Stimulated activated effector memory CD8-positive, alpha-beta T cell treated with anti-CD3 and anti-CD28 coated beads, Interleukin-12 subunit alpha, Interleukin-12 subunit beta, amount 100 ng/mL, for 72 hours (primary cell): ENCODE measurements around the gene DISP2.

Source experiments
- ATAC-seq: fragments of 150-1000 bp; cut with Tn5 transposase; 2 replicates; pipeline ENCODE4 v1.10.0; 2021
- DNase-seq, 2 donors: peaks; one replicate each; pipeline ENCODE4 v3.0.0; 2021 to 2022; ENCODE audit warnings: low spot score in 2 of 2
- H3K27ac Mint-ChIP-seq: one replicate; pipeline ENCODE4 v1.8.0; 2022; ENCODE audit warnings: mild to moderate bottlenecking, mixed read lengths
- H3K36me3 Mint-ChIP-seq: one replicate; pipeline ENCODE4 v1.8.0; 2022; ENCODE audit warnings: mild to moderate bottlenecking, mixed read lengths
- H3K4me1 Mint-ChIP-seq: one replicate; pipeline ENCODE4 v1.8.0; 2022; ENCODE audit warnings: mixed read lengths
- H3K4me3 Mint-ChIP-seq: one replicate; pipeline ENCODE4 v1.8.0; 2022; ENCODE audit warnings: mild to moderate bottlenecking, mixed read lengths
- H3K9me3 Mint-ChIP-seq: one replicate; pipeline ENCODE4 v1.8.0; 2022; ENCODE audit warnings: mixed read lengths

The DISP2 gene

DNA sequence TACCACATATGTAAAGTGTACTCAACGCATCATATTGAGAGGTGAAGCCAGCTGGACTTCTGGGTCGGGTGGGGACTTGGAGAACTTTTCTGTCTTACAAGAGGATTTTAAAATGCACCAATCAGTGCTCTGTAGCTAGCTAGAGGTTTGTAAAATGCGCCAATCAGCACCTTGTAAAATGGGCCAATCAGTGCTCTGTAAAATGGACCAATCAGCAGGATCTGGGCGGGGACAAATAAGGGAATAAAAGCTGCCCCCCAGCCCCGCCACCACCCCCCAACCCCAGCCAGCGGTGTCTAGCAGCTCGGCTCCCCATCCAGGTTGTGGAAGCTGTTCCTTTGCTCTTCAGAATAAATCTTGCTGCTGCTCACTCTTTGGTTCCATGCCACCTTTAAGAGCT is 41.4 kb downstream of the DISP2 start:
- Mint-ChIP-seq H3K36me3 (peaks cover 8% of the 10 kb centered on the region), H3K4me3 (no peak overlapping the region), H3K4me1 (peaks cover 18% of the 10 kb centered on the region), H3K9me3 (no peaks in the 10 kb centered on the region), H3K27ac (no peak overlapping the region)
- ATAC-seq, result no peak
- DNase-seq, result no peak

DNA sequence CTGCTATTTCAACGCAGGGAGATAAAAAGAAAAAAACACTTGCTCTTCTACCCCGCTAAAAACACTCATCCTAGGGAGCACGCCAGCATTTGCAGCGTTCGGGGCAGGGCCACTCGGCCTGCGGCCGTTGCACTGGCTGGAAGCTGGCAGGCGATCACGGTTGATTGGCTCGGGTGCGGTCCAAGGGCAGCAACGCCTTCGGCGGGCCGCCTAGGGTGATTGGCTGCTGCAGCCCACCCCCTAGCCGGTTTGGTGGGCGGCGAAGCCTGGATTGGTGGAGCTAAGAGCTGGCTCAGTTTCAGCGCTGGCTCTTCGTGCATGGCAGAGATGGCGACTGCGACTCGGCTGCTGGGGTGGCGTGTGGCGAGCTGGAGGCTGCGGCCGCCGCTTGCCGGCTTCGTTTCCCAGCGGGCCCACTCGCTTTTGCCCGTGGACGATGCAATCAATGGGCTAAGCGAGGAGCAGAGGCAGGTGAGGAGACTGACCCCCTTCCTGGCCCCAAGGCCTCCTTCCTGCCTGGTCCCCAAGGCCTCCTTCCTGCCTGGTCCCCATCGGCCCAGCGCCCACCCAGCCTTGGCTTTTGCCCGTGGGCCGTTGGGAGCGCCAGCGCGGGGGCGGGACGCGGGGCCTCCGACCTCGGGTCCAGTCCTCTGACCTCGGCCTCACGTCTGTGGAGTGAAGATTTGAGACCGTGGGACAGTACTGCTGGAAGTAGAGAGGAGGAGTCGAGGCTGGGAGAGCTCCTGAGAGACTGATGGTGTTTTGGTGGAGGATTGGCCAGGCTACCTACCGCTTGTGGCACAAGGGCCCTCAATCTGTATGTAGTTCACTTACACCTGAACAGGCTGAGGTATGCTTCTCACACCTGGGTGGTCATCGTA is 47.7 kb downstream of the DISP2 start, which contains the start of gene IVD:
Gene IVD, plus strand, starts transcription at position 295 of the 881 bp plus-strand sequence. Its CDS starts 33 bp downstream, at position 328.
- peak within 1 kb of the TSS; percentile 90 for H3K27ac Mint-ChIP-seq
- peak; percentile 78 to 94 for DNase-seq
- peak within 1 kb of the TSS; percentile 84 for H3K4me3 Mint-ChIP-seq
- peak; percentile 98 for ATAC-seq
- H3K9me3 Mint-ChIP-seq, result no peaks in the 10 kb centered on the region
- peaks cover 30% of the 10 kb centered on the region for H3K4me1 Mint-ChIP-seq
- peaks cover 39% of the 10 kb centered on the region for H3K36me3 Mint-ChIP-seq

DNA sequence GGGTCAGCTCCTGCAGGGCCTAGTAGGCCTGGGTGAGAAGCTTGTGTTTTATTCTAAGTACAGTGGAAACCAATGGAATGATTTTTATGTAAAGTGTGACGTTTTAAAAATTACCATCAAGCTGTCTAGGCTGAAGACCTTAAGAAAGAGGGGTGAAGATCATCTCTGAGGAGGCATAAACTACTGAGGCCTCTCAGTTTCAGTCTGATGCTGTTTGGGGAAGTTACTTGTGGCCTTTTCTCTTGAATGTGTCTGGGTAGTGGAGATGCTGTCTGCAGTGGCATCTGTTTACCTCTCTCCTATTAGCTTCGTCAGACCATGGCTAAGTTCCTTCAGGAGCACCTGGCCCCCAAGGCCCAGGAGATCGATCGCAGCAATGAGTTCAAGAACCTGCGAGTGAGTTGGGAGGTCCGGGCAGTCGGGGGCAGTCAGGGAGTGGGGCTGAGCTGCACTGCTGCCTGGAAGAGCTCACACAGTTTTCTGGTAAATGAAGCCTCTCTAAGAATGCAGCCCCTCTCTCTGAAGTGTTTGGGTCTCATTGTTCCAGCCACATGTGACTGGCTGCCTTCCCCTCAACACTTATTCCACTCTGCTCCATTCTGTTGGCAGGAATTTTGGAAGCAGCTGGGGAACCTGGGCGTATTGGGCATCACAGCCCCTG is 49.4 kb downstream of the DISP2 start:
- peak overlapping the region; percentile 84 for H3K4me3 Mint-ChIP-seq
- H3K4me1 Mint-ChIP-seq, result peaks cover 39% of the 10 kb centered on the region
- peaks cover 56% of the 10 kb centered on the region for H3K36me3 Mint-ChIP-seq
- ATAC-seq (no peak), DNase-seq (no peak)
- peak overlapping the region; percentile 76 for H3K27ac Mint-ChIP-seq
- H3K9me3 Mint-ChIP-seq, result no peaks in the 10 kb centered on the region

DNA sequence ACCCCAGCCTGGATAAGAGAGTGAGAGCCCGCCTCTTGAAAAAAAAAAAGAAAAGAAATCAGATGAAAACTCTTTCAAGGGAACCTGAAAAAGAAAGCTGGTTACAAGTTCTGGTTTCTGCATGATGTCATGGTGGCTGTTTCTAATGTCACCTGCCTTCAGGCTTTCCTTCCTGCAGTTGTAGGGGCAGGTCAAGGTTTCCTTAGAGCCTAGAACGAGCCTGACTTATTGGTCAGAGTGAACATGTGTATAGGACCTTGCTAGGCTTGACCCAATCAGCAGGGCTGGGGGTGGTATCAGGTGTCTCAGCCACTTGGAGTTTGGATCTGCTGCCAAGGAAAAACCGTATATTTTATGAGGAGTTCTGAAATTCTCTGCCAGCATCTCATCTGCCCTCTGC is 51.3 kb downstream of the DISP2 start:
- no peak overlapping the region for H3K27ac Mint-ChIP-seq
- no peaks in the 10 kb centered on the region for H3K9me3 Mint-ChIP-seq
- H3K36me3 Mint-ChIP-seq, result peaks cover 75% of the 10 kb centered on the region
- DNase-seq (no peak), ATAC-seq (no peak)
- peaks cover 40% of the 10 kb centered on the region for H3K4me1 Mint-ChIP-seq
- no peak overlapping the region for H3K4me3 Mint-ChIP-seq

DNA sequence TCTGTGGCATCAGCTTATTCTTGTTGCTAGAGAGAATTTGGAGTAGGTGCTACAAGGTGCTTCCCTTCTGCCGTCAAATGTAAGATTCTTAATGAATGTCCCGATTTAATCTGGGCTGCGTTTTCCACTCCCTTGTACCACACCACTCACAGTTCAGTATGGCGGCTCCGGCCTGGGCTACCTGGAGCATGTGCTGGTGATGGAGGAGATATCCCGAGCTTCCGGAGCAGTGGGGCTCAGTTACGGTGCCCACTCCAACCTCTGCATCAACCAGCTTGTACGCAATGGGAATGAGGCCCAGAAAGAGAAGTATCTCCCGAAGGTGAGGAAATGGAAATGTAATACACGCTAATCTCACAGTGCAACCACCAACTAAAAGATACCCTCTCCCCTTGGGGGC is 52.5 kb downstream of the DISP2 start:
- no peak for DNase-seq
- H3K36me3 Mint-ChIP-seq, result peaks cover 84% of the 10 kb centered on the region
- ATAC-seq, result no peak
- H3K27ac Mint-ChIP-seq, result peak overlapping the region; percentile 54
- H3K4me1 Mint-ChIP-seq, result peaks cover 32% of the 10 kb centered on the region
- no peak overlapping the region for H3K4me3 Mint-ChIP-seq
- H3K9me3 Mint-ChIP-seq, result no peaks in the 10 kb centered on the region

DNA sequence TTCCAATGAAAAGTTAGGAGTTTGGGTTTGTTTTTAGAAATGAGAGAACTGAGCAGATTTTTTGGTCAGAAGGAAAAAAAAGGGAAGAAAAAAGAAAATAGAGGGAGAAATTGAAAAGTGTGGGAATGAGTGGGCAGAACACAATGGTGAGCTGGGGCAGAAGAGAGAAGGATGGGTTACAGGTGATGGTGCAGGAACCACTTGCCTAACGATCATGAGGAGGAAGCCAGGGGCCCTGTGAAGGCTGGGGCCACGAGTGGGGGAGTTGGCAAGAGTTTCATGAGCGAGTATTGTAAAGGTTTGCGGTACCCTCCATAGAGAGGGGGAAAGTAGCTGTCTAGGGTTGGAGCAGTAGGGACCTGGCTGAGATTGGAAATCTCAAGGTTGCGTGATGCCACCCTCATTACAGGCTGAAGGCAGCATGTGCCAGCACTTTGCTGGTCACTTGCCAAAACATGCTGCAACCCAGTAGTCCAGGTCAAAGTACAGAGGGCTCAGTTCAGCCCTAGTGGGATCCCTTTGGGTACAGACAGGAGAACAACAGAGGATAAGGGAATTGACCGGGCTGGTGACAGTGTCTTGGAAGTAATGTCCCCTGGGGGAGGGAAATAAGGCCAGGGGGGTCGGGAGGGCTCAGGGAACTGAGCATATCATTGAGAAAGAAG is 54.2 kb downstream of the DISP2 start:
- no peak for DNase-seq
- Mint-ChIP-seq H3K4me3 (no peak overlapping the region), H3K4me1 (peaks cover 20% of the 10 kb centered on the region), H3K36me3 (peaks cover 95% of the 10 kb centered on the region), H3K9me3 (no peaks in the 10 kb centered on the region), H3K27ac (peak overlapping the region; percentile 18)
- ATAC-seq, result no peak

DNA sequence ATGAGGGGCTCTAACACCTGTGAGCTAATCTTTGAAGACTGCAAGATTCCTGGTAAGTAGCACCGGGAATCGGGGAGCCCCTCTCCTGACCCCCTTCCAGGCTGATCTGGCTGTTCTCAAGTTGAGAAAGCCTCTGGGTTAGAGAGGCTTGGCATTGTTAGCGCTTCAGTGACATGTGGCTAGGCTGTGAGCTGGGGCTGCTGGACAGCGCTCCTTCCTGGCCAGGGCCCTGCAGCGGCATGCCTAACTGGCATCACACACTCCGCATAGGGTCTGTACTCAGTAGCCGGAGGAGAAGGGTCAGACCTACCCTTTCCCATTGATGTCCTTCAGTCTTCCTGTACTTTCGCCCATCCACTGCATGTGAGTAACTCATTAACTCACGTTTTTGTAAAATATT is 55.0 kb downstream of the DISP2 start:
- Mint-ChIP-seq H3K27ac (no peak overlapping the region), H3K9me3 (no peaks in the 10 kb centered on the region), H3K36me3 (peaks cover 95% of the 10 kb centered on the region), H3K4me3 (no peak overlapping the region), H3K4me1 (peaks cover 12% of the 10 kb centered on the region)
- ATAC-seq (no peak), DNase-seq (no peak)

DNA sequence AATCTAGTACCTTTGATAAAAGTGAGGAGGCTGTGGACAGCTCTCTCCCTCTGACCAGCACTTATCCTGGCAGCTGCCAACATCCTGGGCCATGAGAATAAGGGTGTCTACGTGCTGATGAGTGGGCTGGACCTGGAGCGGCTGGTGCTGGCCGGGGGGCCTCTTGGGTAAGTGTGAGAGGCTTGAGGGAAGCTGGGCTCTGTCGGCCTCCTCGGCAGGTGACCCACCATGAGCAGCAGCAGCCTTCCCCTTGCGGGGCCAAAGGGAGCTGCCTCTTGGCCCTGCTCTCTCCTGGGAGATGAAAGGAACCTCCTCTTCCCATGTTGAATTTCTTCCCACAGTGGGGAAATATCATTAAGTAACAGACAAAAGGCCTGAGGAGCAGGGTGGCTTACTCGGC is 56.8 kb downstream of the DISP2 start:
- peak overlapping the region; percentile 19 for H3K27ac Mint-ChIP-seq
- no peak overlapping the region for H3K4me3 Mint-ChIP-seq
- no peaks in the 10 kb centered on the region for H3K9me3 Mint-ChIP-seq
- ATAC-seq, result no peak
- peaks cover 92% of the 10 kb centered on the region for H3K36me3 Mint-ChIP-seq
- no peak for DNase-seq
- peaks cover 10% of the 10 kb centered on the region for H3K4me1 Mint-ChIP-seq

DNA sequence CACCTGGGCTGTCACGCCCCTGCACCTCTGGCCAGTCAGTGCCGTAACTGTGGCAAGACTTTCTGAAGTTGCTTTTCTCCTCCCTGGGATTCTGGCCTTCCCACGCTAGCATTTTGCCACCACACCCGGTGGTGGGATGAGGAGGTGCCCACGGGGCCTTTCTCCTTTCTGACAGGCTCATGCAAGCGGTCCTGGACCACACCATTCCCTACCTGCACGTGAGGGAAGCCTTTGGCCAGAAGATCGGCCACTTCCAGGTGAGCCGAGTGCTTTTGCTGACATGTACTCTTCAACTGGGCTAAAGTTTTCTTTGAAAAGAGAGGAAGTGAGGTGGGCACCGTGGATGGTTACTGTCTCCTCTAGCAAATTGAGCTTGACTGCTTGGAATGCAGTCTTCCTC is 57.2 kb downstream of the DISP2 start:
- ATAC-seq, result no peak
- Mint-ChIP-seq H3K4me3 (no peak overlapping the region), H3K36me3 (peaks cover 87% of the 10 kb centered on the region), H3K4me1 (peaks cover 10% of the 10 kb centered on the region), H3K27ac (peak overlapping the region; percentile 19), H3K9me3 (no peaks in the 10 kb centered on the region)
- DNase-seq, result no peak

DNA sequence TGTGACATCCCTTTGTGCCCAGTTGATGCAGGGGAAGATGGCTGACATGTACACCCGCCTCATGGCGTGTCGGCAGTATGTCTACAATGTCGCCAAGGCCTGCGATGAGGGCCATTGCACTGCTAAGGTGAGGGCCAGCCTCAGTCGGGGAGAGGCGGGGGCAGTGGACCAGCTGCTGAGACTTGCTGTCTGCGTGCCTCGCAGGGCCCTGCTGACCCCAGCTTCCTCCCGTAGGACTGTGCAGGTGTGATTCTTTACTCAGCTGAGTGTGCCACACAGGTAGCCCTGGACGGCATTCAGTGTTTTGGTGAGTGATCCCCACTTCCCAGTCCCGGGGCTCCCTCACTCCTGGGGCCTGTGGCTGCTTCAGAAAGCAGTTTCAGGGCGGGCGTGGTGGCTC is 58.0 kb downstream of the DISP2 start:
- H3K4me1 Mint-ChIP-seq, result peaks cover 10% of the 10 kb centered on the region
- ATAC-seq (no peak), DNase-seq (no peak)
- peak overlapping the region; percentile 19 for H3K27ac Mint-ChIP-seq
- peaks cover 79% of the 10 kb centered on the region for H3K36me3 Mint-ChIP-seq
- H3K4me3 Mint-ChIP-seq, result no peak overlapping the region
- no peaks in the 10 kb centered on the region for H3K9me3 Mint-ChIP-seq

DNA sequence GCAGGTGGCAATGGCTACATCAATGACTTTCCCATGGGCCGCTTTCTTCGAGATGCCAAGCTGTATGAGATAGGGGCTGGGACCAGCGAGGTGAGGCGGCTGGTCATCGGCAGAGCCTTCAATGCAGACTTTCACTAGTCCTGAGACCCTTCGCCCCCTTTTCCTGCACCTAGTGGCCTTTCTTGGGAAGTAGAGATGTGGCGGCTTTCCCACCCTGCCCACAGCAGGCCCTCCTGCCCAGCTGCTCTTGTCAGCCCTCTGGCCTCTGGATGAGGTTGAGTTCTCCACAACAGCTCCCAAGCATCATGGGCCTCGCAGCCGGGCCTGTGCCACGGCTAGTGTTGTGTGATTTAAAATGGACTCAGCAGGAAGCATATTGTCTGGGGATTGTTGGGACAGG is 60.1 kb downstream of the DISP2 start:
- Mint-ChIP-seq H3K27ac (no peak overlapping the region), H3K9me3 (no peaks in the 10 kb centered on the region), H3K4me1 (no peaks in the 10 kb centered on the region), H3K36me3 (peaks cover 58% of the 10 kb centered on the region), H3K4me3 (no peak overlapping the region)
- ATAC-seq (no peak), DNase-seq (no peak)

DNA sequence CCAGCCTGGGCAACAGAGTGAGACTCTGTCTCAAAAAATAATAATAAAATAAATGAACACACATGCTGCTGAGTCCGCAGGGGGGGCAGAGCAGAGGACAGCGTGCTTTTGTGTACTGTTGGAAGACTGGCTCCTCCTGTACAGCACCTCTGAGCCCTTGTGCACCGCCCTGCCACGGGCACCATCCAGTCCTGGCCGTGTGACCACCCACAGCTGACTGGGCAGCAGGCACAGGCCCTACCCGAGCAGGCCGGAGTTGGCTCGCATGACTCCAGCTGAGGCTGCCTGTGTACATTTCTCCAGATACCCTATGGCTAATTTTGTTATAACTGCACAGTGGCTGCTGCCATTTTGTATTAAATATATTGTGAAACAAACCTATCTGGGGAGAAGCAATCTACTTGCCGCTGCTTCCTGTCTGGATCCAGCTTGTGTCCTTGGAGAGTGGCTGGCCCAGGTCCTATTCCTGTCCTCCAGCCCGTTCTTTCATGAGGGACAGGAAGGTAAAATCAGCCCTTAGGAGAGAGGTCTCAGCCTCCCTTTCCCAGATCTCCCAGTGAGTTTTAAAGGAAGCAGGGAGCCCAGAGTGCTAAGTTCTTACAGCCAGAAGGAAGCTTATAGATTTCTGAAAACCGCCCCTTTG is 62.2 kb downstream of the DISP2 start:
- Mint-ChIP-seq H3K4me1 (no peaks in the 10 kb centered on the region), H3K4me3 (no peak overlapping the region), H3K9me3 (no peaks in the 10 kb centered on the region), H3K36me3 (peaks cover 38% of the 10 kb centered on the region), H3K27ac (no peak overlapping the region)
- ATAC-seq (no peak), DNase-seq (no peak)

DNA sequence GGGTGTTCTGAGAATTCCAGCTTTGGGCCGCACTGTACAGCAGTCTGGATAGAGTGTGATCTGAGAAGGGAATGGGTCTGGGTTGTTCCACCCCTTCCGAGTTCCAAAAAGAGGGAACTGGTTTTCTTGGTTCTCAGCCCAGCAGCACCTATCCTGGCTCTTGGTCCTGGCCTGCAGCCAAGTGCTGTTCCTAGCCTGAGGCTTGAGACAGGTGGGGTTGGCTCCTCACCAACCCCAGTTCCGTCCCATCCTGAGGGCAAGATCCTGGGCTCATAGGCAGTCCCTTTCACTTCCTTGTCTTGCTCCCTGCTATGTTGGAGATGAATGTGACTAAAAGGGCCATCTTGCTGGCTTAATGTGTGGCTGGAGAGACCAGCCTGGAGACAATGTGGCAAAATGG is 62.8 kb downstream of the DISP2 start:
- no peak overlapping the region for H3K4me3 Mint-ChIP-seq
- no peak overlapping the region for H3K27ac Mint-ChIP-seq
- H3K36me3 Mint-ChIP-seq, result peaks cover 32% of the 10 kb centered on the region
- no peaks in the 10 kb centered on the region for H3K4me1 Mint-ChIP-seq
- ATAC-seq (no peak), DNase-seq (no peak)
- no peaks in the 10 kb centered on the region for H3K9me3 Mint-ChIP-seq

DNA sequence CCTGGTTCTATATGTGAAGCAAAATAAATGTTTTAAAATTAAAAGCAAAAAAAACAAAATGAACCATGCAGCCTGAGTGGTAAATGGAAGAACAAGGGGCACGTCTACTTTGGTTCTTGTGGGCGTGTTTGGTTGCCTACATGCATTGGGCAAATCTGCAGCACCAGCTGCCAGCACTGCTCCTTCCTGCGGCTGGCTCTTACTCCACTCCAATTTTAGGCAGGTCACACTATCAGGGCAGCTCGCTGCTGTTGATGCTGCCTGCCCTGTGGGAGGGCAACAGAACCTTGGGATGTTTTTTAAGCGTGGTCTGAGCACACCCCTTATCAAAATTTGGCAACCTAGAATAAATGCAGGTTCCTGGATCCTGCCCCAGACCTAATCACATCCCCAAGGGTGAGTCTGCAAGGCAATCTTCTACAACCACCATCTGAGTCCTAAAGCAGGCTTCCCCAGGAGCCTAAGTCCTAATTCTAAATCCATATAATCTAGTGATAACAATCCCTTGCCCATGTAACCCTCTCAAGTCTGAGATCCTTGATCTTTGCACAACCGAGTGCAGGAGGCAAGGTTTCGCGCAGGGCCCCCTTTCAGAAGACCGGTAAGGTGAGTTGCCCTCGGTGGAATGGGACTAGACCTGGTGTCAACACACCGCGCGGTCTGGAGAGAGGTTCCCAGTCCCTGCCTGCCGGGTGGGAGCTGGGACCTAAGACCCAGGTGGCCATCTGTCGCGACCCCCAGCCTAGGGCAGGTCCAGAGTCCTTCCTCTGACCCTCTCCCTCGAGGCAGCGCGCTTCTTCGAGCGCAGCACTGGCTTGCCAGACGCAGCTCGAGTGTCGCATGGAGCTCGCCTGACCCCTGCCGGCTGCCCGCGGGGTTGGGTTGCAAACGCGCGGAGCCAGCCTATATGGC is 63.5 kb downstream of the DISP2 start:
- DNase-seq (peak; percentile 75 to 91), ATAC-seq (peak; percentile 97)
- Mint-ChIP-seq H3K27ac (no peak overlapping the region), H3K36me3 (peaks cover 25% of the 10 kb centered on the region), H3K4me1 (no peaks in the 10 kb centered on the region), H3K9me3 (no peaks in the 10 kb centered on the region), H3K4me3 (no peak overlapping the region)
